Activated naive CD4-positive, alpha-beta T cell treated with anti-CD3 and anti-CD28 coated beads, Interleukin-2, amount 50 U/mL, for 24 hours (primary cell): ENCODE results near the gene OSBPL1A.
"Not testable (repeated sequence)": the region's sequence is repeated elsewhere in the genome, so short reads cannot be mapped to it uniquely, and the experiment has no call there.

Source experiments
- H3K27ac Mint-ChIP-seq: one replicate; pipeline ENCODE4 v1.8.0; 2021; ENCODE audit warnings: mild to moderate bottlenecking, mixed read lengths
- H3K27me3 Mint-ChIP-seq: one replicate; pipeline ENCODE4 v1.8.0; 2021; ENCODE audit warnings: mixed read lengths
- H3K36me3 Mint-ChIP-seq: one replicate; pipeline ENCODE4 v1.8.0; 2021; ENCODE audit warnings: mixed read lengths
- H3K4me1 Mint-ChIP-seq: one replicate; pipeline ENCODE4 v1.8.0; 2021; ENCODE audit warnings: mixed read lengths
- H3K4me3 Mint-ChIP-seq: one replicate; pipeline ENCODE4 v1.8.0; 2021; ENCODE audit warnings: mild to moderate bottlenecking, mixed read lengths
- H3K9me3 Mint-ChIP-seq: one replicate; pipeline ENCODE4 v1.8.0; 2021; ENCODE audit warnings: mixed read lengths

Gene OSBPL1A

GRCh38 chr18:24413148-24413547 is 15.5 kb upstream of the OSBPL1A start:
- Mint-ChIP-seq H3K27me3 (peaks cover 11% of the 10 kb centered on the region), H3K9me3 (peaks cover 6% of the 10 kb centered on the region), H3K4me1 (no peaks in the 10 kb centered on the region), H3K27ac (no peak overlapping the region), H3K36me3 (no peaks in the 10 kb centered on the region), H3K4me3 (no peak overlapping the region)

- no peak overlapping the region for H3K4me3 Mint-ChIP-seq
Observed at GRCh38 chr18:24408496-24408895, 10.9 kb upstream of the OSBPL1A start.

GRCh38 chr18:24404591-24404990 is 7.0 kb upstream of the OSBPL1A start:
- H3K27ac Mint-ChIP-seq, result no peak overlapping the region
- no peaks in the 10 kb centered on the region for H3K9me3 Mint-ChIP-seq
- no peak overlapping the region for H3K4me3 Mint-ChIP-seq
- H3K27me3 Mint-ChIP-seq, result peaks cover 27% of the 10 kb centered on the region
- no peaks in the 10 kb centered on the region for H3K4me1 Mint-ChIP-seq
- H3K36me3 Mint-ChIP-seq, result no peaks in the 10 kb centered on the region

More at GRCh38 chr18:24408496-24408895, 10.9 kb upstream of the OSBPL1A start:
- no peaks in the 10 kb centered on the region for H3K36me3 Mint-ChIP-seq
- no peaks in the 10 kb centered on the region for H3K4me1 Mint-ChIP-seq
- H3K27me3 Mint-ChIP-seq, result peaks cover 27% of the 10 kb centered on the region
- H3K9me3 Mint-ChIP-seq, result peaks cover 6% of the 10 kb centered on the region
- no peak overlapping the region for H3K27ac Mint-ChIP-seq

- Mint-ChIP-seq H3K4me3 (no peak overlapping the region), H3K36me3 (no peaks in the 10 kb centered on the region), H3K27me3 (peaks cover 24% of the 10 kb centered on the region), H3K9me3 (no peaks in the 10 kb centered on the region), H3K27ac (no peak overlapping the region), H3K4me1 (peaks cover 4% of the 10 kb centered on the region)
Observed at GRCh38 chr18:24403076-24403475, 5.5 kb upstream of the OSBPL1A start.

- peaks cover 7% of the 10 kb centered on the region for H3K4me1 Mint-ChIP-seq
- H3K36me3 Mint-ChIP-seq, result no peaks in the 10 kb centered on the region
- no peak overlapping the region for H3K4me3 Mint-ChIP-seq
- peaks cover 19% of the 10 kb centered on the region for H3K27me3 Mint-ChIP-seq
- H3K9me3 Mint-ChIP-seq, result no peaks in the 10 kb centered on the region
- H3K27ac Mint-ChIP-seq, result no peak overlapping the region
Observed at GRCh38 chr18:24402209-24402785, 4.7 kb upstream of the OSBPL1A start.

- Mint-ChIP-seq H3K27ac (no peak overlapping the region), H3K36me3 (no peaks in the 10 kb centered on the region), H3K27me3 (peaks cover 11% of the 10 kb centered on the region), H3K9me3 (no peaks in the 10 kb centered on the region), H3K4me3 (no peak overlapping the region), H3K4me1 (peaks cover 13% of the 10 kb centered on the region)
Observed at GRCh38 chr18:24400587-24400986, 3.0 kb upstream of the OSBPL1A start.

GRCh38 chr18:24398540-24398939 is 916 bp upstream of the OSBPL1A start:
- Mint-ChIP-seq H3K4me1 (peaks cover 20% of the 10 kb centered on the region), H3K27ac (no peak overlapping the region), H3K27me3 (peaks cover 4% of the 10 kb centered on the region), H3K4me3 (peak overlapping the region; percentile 85), H3K36me3 (no peaks in the 10 kb centered on the region), H3K9me3 (no peaks in the 10 kb centered on the region)

GRCh38 chr18:24397131-24397693 is 412 bp downstream of the OSBPL1A start:
- Mint-ChIP-seq H3K27ac (no peak overlapping the region), H3K27me3 (peaks cover 2% of the 10 kb centered on the region), H3K4me3 (peak overlapping the region; percentile 85), H3K4me1 (peaks cover 20% of the 10 kb centered on the region), H3K36me3 (no peaks in the 10 kb centered on the region), H3K9me3 (no peaks in the 10 kb centered on the region)

- no peak overlapping the region for H3K4me3 Mint-ChIP-seq
- no peaks in the 10 kb centered on the region for H3K9me3 Mint-ChIP-seq
- H3K27me3 Mint-ChIP-seq, result no peaks in the 10 kb centered on the region
- H3K4me1 Mint-ChIP-seq, result peaks cover 20% of the 10 kb centered on the region
- H3K27ac Mint-ChIP-seq, result no peak overlapping the region
- no peaks in the 10 kb centered on the region for H3K36me3 Mint-ChIP-seq
Observed at GRCh38 chr18:24396082-24396633, 1.5 kb downstream of the OSBPL1A start.

GRCh38 chr18:24395049-24395795 is 2.4 kb downstream of the OSBPL1A start:
- Mint-ChIP-seq H3K27me3 (no peaks in the 10 kb centered on the region), H3K36me3 (no peaks in the 10 kb centered on the region), H3K9me3 (no peaks in the 10 kb centered on the region), H3K4me3 (no peak overlapping the region), H3K4me1 (peaks cover 20% of the 10 kb centered on the region), H3K27ac (no peak overlapping the region)

GRCh38 chr18:24388957-24389356 is 8.7 kb downstream of the OSBPL1A start:
- Mint-ChIP-seq H3K9me3 (no peaks in the 10 kb centered on the region), H3K27me3 (no peaks in the 10 kb centered on the region), H3K4me1 (no peaks in the 10 kb centered on the region), H3K4me3 (no peak overlapping the region), H3K36me3 (no peaks in the 10 kb centered on the region), H3K27ac (no peak overlapping the region)

GRCh38 chr18:24386681-24387080 is 10.9 kb downstream of the OSBPL1A start:
- H3K4me3 Mint-ChIP-seq, result no peak overlapping the region
- H3K27me3 Mint-ChIP-seq, result no peaks in the 10 kb centered on the region
- H3K4me1 Mint-ChIP-seq, result no peaks in the 10 kb centered on the region
- H3K9me3 Mint-ChIP-seq, result no peaks in the 10 kb centered on the region
- no peak overlapping the region for H3K27ac Mint-ChIP-seq
- no peaks in the 10 kb centered on the region for H3K36me3 Mint-ChIP-seq

GRCh38 chr18:24381126-24381525 is 16.5 kb downstream of the OSBPL1A start:
- Mint-ChIP-seq H3K4me3 (no peak overlapping the region), H3K27ac (no peak overlapping the region), H3K27me3 (no peaks in the 10 kb centered on the region), H3K9me3 (no peaks in the 10 kb centered on the region), H3K4me1 (no peaks in the 10 kb centered on the region), H3K36me3 (no peaks in the 10 kb centered on the region)

GRCh38 chr18:24380163-24380747 is 17.4 kb downstream of the OSBPL1A start:
- H3K9me3 Mint-ChIP-seq, result no peaks in the 10 kb centered on the region
- H3K27me3 Mint-ChIP-seq, result no peaks in the 10 kb centered on the region
- H3K4me1 Mint-ChIP-seq, result no peaks in the 10 kb centered on the region
- peaks cover 4% of the 10 kb centered on the region for H3K36me3 Mint-ChIP-seq
- H3K4me3 Mint-ChIP-seq, result no peak overlapping the region
- no peak overlapping the region for H3K27ac Mint-ChIP-seq

GRCh38 chr18:24378598-24378997 is 19.0 kb downstream of the OSBPL1A start:
- Mint-ChIP-seq H3K36me3 (peaks cover 4% of the 10 kb centered on the region), H3K27me3 (no peaks in the 10 kb centered on the region), H3K4me3 (no peak overlapping the region), H3K27ac (no peak overlapping the region), H3K9me3 (no peaks in the 10 kb centered on the region), H3K4me1 (no peaks in the 10 kb centered on the region)

- H3K4me1 Mint-ChIP-seq, H3K36me3 Mint-ChIP-seq, H3K9me3 Mint-ChIP-seq, H3K4me3 Mint-ChIP-seq, H3K27ac Mint-ChIP-seq, H3K27me3 Mint-ChIP-seq: not testable (repeated sequence)
Observed at GRCh38 chr18:24376531-24376930, 21.1 kb downstream of the OSBPL1A start.
